OCI-LY1 (cell line): ENCODE results near the gene STAMBPL1.

Experiments used
- H2AFZ ChIP-seq: fragments of 200-600 bp; sonication (generic), shearing (Covaris generic); 2 replicates; pipeline ENCODE4 v1.6.0; 2014; ENCODE audit warnings: antibody characterized with exemption, mild to moderate bottlenecking, low read length
- H3F3A ChIP-seq: fragments of 200-600 bp; sonication (generic), shearing (Covaris generic); 2 replicates; pipeline ENCODE4 v1.6.0; 2014; ENCODE audit warnings: mild to moderate bottlenecking, antibody characterized with exemption, low read length, moderate library complexity; ENCODE audit not compliant: insufficient read depth
- H3K27ac ChIP-seq: fragments of 200-600 bp; sonication (generic); 2 replicates; pipeline ENCODE4 v1.5.1; 2014; ENCODE audit warnings: low read length, mixed run types, mild to moderate bottlenecking, low read depth; ENCODE audit not compliant: poor library complexity, severe bottlenecking
- H3K27me3 ChIP-seq: fragments of 200-600 bp; sonication (generic); 2 replicates; pipeline ENCODE4 v1.6.0; 2014; ENCODE audit warnings: antibody characterized with exemption, mild to moderate bottlenecking, low read length, moderate library complexity; ENCODE audit not compliant: insufficient read depth
- H3K36me3 ChIP-seq: fragments of 200-600 bp; sonication (generic); 2 replicates; pipeline ENCODE4 v1.6.1; 2014; ENCODE audit warnings: mild to moderate bottlenecking, antibody characterized with exemption, low read length, moderate library complexity, mixed read lengths; ENCODE audit not compliant: insufficient read depth
- H3K4me1 ChIP-seq: fragments of 200-600 bp; sonication (generic); 2 replicates; pipeline ENCODE4 v1.5.1; 2014; ENCODE audit warnings: mild to moderate bottlenecking, low read length, moderate library complexity; ENCODE audit not compliant: insufficient read depth, severe bottlenecking
- H3K4me2 ChIP-seq: fragments of 200-600 bp; sonication (generic), shearing (Covaris generic); 2 replicates; pipeline ENCODE4 v1.6.1; 2014; ENCODE audit warnings: low read length
- H3K4me3 ChIP-seq: fragments of 200-600 bp; sonication (generic); 2 replicates; pipeline ENCODE4 v1.5.1; 2014; ENCODE audit warnings: low read length, low read depth, mild to moderate bottlenecking, mixed read lengths; ENCODE audit not compliant: poor library complexity, severe bottlenecking
- H3K79me2 ChIP-seq: fragments of 200-600 bp; shearing (Covaris generic); 2 replicates; pipeline ENCODE4 v1.6.1; 2016; ENCODE audit warnings: mixed run types, low read length, mixed read lengths; ENCODE audit not compliant: insufficient read depth
- H3K9ac ChIP-seq: fragments of 200-600 bp; sonication (generic), shearing (Covaris generic); 2 replicates; pipeline ENCODE4 v1.6.1; 2014; ENCODE audit warnings: mild to moderate bottlenecking, low read length, mixed read lengths
- H3K9me2 ChIP-seq: fragments of 200-600 bp; sonication (generic), shearing (Covaris generic); 2 replicates; pipeline ENCODE4 v1.6.1; 2014; ENCODE audit warnings: low read depth, mild to moderate bottlenecking, low read length, mixed read lengths
- H3K9me3 ChIP-seq: fragments of 200-600 bp; shearing (Covaris generic); 2 replicates; pipeline ENCODE4 v1.6.1; 2014; ENCODE audit warnings: low read length, mixed read lengths
- H4K20me1 ChIP-seq: fragments of 200-600 bp; sonication (generic), shearing (Covaris generic); 2 replicates; pipeline ENCODE4 v1.6.0; 2016; ENCODE audit warnings: mild to moderate bottlenecking, low read length; ENCODE audit not compliant: insufficient read depth
- EZH2 ChIP-seq: fragments of 200-600 bp; sonication (generic), shearing (Covaris generic); IDR thresholded peaks from 2 replicates; pipeline ENCODE4 v1.8.0; 2017; ENCODE audit warnings: borderline replicate concordance, mixed run types, mild to moderate bottlenecking, antibody characterized with exemption, low read length, moderate library complexity, mixed read lengths
- TF ChIP-seq, protein P1 (sequence below): fragments of 200-600 bp; sonication (generic), shearing (Covaris generic); IDR thresholded peaks from 2 replicates; pipeline ENCODE4 v1.5.1; 2017; ENCODE audit warnings: mild to moderate bottlenecking, antibody characterized with exemption, low read length, moderate library complexity, mixed read lengths

The STAMBPL1 gene

DNA sequence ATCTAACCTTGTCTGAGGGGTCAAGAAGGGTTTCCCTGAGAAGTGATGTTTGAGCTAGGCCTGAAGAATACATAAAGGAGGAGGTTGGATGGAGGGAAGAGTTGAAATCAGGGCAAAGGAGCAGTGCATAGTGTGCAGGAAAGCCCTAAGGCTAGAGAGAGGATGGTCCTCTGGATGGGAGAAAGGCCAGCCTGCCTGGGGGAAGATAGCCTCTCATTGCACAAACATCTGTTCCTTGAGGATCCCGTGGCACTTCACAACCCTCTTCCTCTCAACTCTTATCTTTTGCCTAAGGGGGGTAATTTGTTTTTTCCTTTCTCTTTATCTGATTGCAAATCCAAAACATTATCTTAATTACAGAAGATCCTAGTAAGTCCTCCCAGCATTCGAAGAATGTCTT is 35.7 kb downstream of the STAMBPL1 start:
- Histone ChIP-seq H3K27ac (no peak overlapping the region), H3K4me2 (no peak overlapping the region), H2AFZ (no peak overlapping the region), H3F3A (no peaks in the 10 kb centered on the region), H3K9me3 (no peaks in the 10 kb centered on the region), H3K9ac (no peak overlapping the region), H4K20me1 (no peaks in the 10 kb centered on the region), H3K79me2 (no peaks in the 10 kb centered on the region), H3K27me3 (no peaks in the 10 kb centered on the region), H3K36me3 (no peaks in the 10 kb centered on the region), H3K4me1 (no peaks in the 10 kb centered on the region), H3K9me2 (no peaks in the 10 kb centered on the region), H3K4me3 (no peak overlapping the region)
- no peak for TF ChIP-seq EZH2
- TF ChIP-seq, protein P1, sequence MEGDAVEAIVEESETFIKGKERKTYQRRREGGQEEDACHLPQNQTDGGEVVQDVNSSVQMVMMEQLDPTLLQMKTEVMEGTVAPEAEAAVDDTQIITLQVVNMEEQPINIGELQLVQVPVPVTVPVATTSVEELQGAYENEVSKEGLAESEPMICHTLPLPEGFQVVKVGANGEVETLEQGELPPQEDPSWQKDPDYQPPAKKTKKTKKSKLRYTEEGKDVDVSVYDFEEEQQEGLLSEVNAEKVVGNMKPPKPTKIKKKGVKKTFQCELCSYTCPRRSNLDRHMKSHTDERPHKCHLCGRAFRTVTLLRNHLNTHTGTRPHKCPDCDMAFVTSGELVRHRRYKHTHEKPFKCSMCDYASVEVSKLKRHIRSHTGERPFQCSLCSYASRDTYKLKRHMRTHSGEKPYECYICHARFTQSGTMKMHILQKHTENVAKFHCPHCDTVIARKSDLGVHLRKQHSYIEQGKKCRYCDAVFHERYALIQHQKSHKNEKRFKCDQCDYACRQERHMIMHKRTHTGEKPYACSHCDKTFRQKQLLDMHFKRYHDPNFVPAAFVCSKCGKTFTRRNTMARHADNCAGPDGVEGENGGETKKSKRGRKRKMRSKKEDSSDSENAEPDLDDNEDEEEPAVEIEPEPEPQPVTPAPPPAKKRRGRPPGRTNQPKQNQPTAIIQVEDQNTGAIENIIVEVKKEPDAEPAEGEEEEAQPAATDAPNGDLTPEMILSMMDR, result no peak

DNA sequence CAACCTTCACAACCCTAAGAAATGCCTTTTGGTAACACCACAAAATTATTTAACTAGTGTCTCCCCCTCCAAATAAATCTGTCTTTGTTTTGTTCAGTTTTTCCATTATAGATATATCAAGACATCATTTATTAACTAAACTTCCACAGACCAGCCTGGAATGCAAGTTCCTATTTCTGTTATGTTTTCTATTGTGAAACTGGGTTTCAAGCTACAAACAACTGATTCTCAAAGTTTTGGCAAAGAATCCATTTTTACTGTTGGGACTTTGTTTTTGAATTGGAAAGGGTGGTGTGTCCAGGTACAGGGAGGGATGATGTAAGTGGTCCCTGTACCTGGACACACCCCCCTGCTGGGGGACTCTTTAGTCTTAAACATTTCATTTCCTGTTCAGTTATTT is 36.2 kb downstream of the STAMBPL1 start:
- no peaks in the 10 kb centered on the region for H3K79me2 ChIP-seq
- H3K36me3 ChIP-seq, result no peaks in the 10 kb centered on the region
- H3K4me1 ChIP-seq, result no peaks in the 10 kb centered on the region
- no peaks in the 10 kb centered on the region for H3K9me3 ChIP-seq
- H3K27ac ChIP-seq, result no peak overlapping the region
- no peak overlapping the region for H3K9ac ChIP-seq
- no peak overlapping the region for H2AFZ ChIP-seq
- H3K4me2 ChIP-seq, result no peak overlapping the region
- H3K4me3 ChIP-seq, result no peak overlapping the region
- no peaks in the 10 kb centered on the region for H3F3A ChIP-seq
- H3K9me2 ChIP-seq, result no peaks in the 10 kb centered on the region
- TF ChIP-seq, protein P1, result no peak
- TF ChIP-seq EZH2, result no peak
- no peaks in the 10 kb centered on the region for H3K27me3 ChIP-seq
- H4K20me1 ChIP-seq, result no peaks in the 10 kb centered on the region

DNA sequence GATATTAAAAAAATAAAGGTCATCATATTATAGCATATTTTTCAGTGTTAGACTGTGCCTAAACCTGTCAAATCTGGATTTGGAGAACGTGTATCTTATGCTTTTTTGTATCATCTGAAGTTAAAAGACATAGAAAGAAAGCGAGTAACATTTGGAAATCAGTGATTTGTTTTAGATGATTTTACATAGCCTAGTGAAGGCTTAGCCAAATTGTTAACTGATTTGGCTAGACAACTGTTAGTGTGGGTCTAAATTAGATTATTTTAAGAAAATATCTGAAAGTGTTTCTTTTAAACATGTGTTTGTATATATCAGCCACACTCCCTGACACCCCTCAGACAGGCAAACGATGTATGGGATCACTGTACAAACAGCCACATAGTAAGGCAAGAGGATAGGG is 36.9 kb downstream of the STAMBPL1 start:
- no peak overlapping the region for H3K27ac ChIP-seq
- no peaks in the 10 kb centered on the region for H3K9me2 ChIP-seq
- no peaks in the 10 kb centered on the region for H3K79me2 ChIP-seq
- TF ChIP-seq, protein P1, result no peak
- no peak for TF ChIP-seq EZH2
- no peaks in the 10 kb centered on the region for H3F3A ChIP-seq
- no peak overlapping the region for H2AFZ ChIP-seq
- no peaks in the 10 kb centered on the region for H3K36me3 ChIP-seq
- no peaks in the 10 kb centered on the region for H4K20me1 ChIP-seq
- no peak overlapping the region for H3K9ac ChIP-seq
- H3K4me2 ChIP-seq, result no peak overlapping the region
- H3K4me1 ChIP-seq, result no peaks in the 10 kb centered on the region
- H3K27me3 ChIP-seq, result no peaks in the 10 kb centered on the region
- H3K9me3 ChIP-seq, result no peaks in the 10 kb centered on the region
- no peak overlapping the region for H3K4me3 ChIP-seq
